ENCODE measurements around the gene CYYR1.

GRCh38 chr21:26554365-26554764 is 18.7 kb downstream of the CYYR1 start:
- TF ChIP-seq EZH2 (IDR thresholded peaks at IDR 0.05; ENCODE audit: insufficient read depth, poor library complexity, severe bottlenecking) (no peak), EZH2phosphoT487 (IDR thresholded peaks at IDR 0.05; ENCODE audit: insufficient read depth, low read depth) (no peak)
